Endothelial cell of umbilical vein (primary cell): ENCODE results near the gene ATP8A2. TPM values are rescaled to one million over a fixed set of nuclear protein-coding genes. Genes with fewer than 3 reads are reported as not detected.

ENCODE experiments used
- BruUV-seq: library from RNA; stranded (reverse); fragments of 400-500 nt; replicated peaks from 2 replicates; lab custom pipeline; 2021; lab: Mats Ljungman, UMichigan
- CTCF ChIA-PET: fragments of 300-600, 350-600 bp; sonication (Branson Sonifier 250); formaldehyde crosslinking; loops from one replicate; lab custom pipeline; 2021; ENCODE audit warnings: antibody characterized with exemption, inconsistent platforms; lab: Charles Lee
- POLR2A ChIA-PET: fragments of 300-600, 350-600 bp; sonication (Branson Sonifier 250); formaldehyde crosslinking; loops from one replicate; lab custom pipeline; 2021; ENCODE audit warnings: antibody characterized with exemption, inconsistent platforms; lab: Charles Lee
- DNase-seq: peaks from one replicate; pipeline ENCODE4 v3.0.0-alpha.2; 2011; ENCODE audit warnings: low read depth, low spot score
- FAIRE-seq: peaks from 2 replicates; lab custom pipeline; 2011; peaks lifted over from hg19 to GRCh38; lab: Jason Lieb, UNC
- H2AFZ ChIP-seq: 2 replicates; pipeline ENCODE4 v1.6.0; 2012; ENCODE audit warnings: low read depth, low read length, control low read depth, inconsistent platforms
- H3K27ac ChIP-seq: 2 replicates; pipeline ENCODE4 v1.5.1; 2011; ENCODE audit warnings: low read depth, mild to moderate bottlenecking, control low read depth, low read length, moderate library complexity; ENCODE audit not compliant: insufficient read depth
- H3K27me3 ChIP-seq, 2 experiments: 2 replicates each; pipeline versions ENCODE4 v1.6.0 to v1.6.1; 2011; ENCODE audit warnings: low read length in 2 of 2, mixed read lengths in 1 of 2; ENCODE audit not compliant: control insufficient read depth in 2 of 2, insufficient read depth in 2 of 2
- H3K36me3 ChIP-seq, 2 experiments: 2 replicates in 1 of 2; 3 replicates in 1 of 2; pipeline ENCODE4 v1.5.1; 2011; ENCODE audit warnings: low read length in 2 of 2, mild to moderate bottlenecking in 1 of 2, moderate library complexity in 1 of 2; ENCODE audit not compliant: control insufficient read depth in 2 of 2, insufficient read depth in 2 of 2; ENCODE audit errors: extremely low read depth in 1 of 2
- H3K4me1 ChIP-seq: 3 replicates; pipeline ENCODE4 v1.5.1; 2011; ENCODE audit warnings: mild to moderate bottlenecking, low read length; ENCODE audit not compliant: control insufficient read depth, insufficient read depth; ENCODE audit errors: extremely low read depth
- H3K4me2 ChIP-seq: 2 replicates; pipeline ENCODE4 v1.6.1; 2011; ENCODE audit warnings: low read length, control low read depth, mixed read lengths; ENCODE audit not compliant: insufficient read depth
- H3K4me3 ChIP-seq, 3 experiments: fragments of 200-600 bp in 1 of 3; sonication (generic), shearing (Covaris generic) in 1 of 3; replicated peaks in 1 of 3; 2 replicates each; pipeline ENCODE4 v1.5.1; 2011 to 2016; ENCODE audit warnings: control low read depth in 3 of 3, low read length in 3 of 3, mild to moderate bottlenecking in 2 of 3, inconsistent platforms in 1 of 3, low read depth in 1 of 3, moderate library complexity in 1 of 3; ENCODE audit not compliant: insufficient read depth in 1 of 3
- H3K79me2 ChIP-seq: 2 replicates; pipeline ENCODE4 v1.6.0; 2012; ENCODE audit warnings: low read length, inconsistent platforms; ENCODE audit not compliant: control insufficient read depth, insufficient read depth
- H3K9ac ChIP-seq: replicated peaks from 2 replicates; pipeline ENCODE3; 2011; ENCODE audit warnings: low read length, control low read depth; ENCODE audit not compliant: insufficient read depth; ENCODE audit errors: extremely low read depth
- H3K9me1 ChIP-seq: replicated peaks from 3 replicates; pipeline ENCODE4 v1.6.0; 2011; ENCODE audit warnings: mild to moderate bottlenecking, low read length; ENCODE audit not compliant: control insufficient read depth, insufficient read depth; ENCODE audit errors: extremely low read depth
- H3K9me3 ChIP-seq: replicated peaks from 2 replicates; pipeline ENCODE4 v1.5.1; 2012; ENCODE audit warnings: low read length, inconsistent platforms; ENCODE audit not compliant: control insufficient read depth, insufficient read depth
- H4K20me1 ChIP-seq: replicated peaks from 2 replicates; pipeline ENCODE3; 2011; ENCODE audit warnings: mild to moderate bottlenecking, low read length; ENCODE audit not compliant: control insufficient read depth, insufficient read depth; ENCODE audit errors: extremely low read depth
- CTCF ChIP-seq, 2 donors: IDR thresholded peaks; 1 replicate in 1 of 2; 2 replicates in 1 of 2; pipeline ENCODE4 v1.5.1; 2011; ENCODE audit warnings: low read length in 2 of 2, mild to moderate bottlenecking in 2 of 2, moderate library complexity in 2 of 2, control low read depth in 1 of 2, inconsistent platforms in 1 of 2, low read depth in 1 of 2; ENCODE audit not compliant: insufficient read depth in 1 of 2; ENCODE audit errors: extremely low read depth in 1 of 2
- FOS ChIP-seq: IDR thresholded peaks from 2 replicates; pipeline ENCODE4 v1.6.1; 2011; ENCODE audit warnings: mild to moderate bottlenecking, low read length, moderate library complexity, borderline replicate concordance; ENCODE audit not compliant: insufficient read depth
- GATA2 ChIP-seq: IDR thresholded peaks from 2 replicates; pipeline ENCODE4 v1.7.0; 2011; ENCODE audit warnings: low read depth, mild to moderate bottlenecking, moderate library complexity, mixed read lengths, low read length; ENCODE audit not compliant: insufficient read length, insufficient read depth
- JUN ChIP-seq: IDR thresholded peaks from 2 replicates; pipeline ENCODE4 v1.6.1; 2011; ENCODE audit warnings: borderline replicate concordance, low read depth; ENCODE audit not compliant: insufficient read length, insufficient read depth
- MYC ChIP-seq: IDR thresholded peaks from one replicate; pipeline ENCODE4 v1.6.1; 2011; ENCODE audit warnings: mild to moderate bottlenecking, low read depth, low read length
- POLR2A ChIP-seq: IDR thresholded peaks from 2 replicates; pipeline ENCODE4 v1.6.1; 2012; ENCODE audit warnings: low read depth, mild to moderate bottlenecking, control low read depth, low read length
- POLR2AphosphoS5 ChIP-seq: IDR thresholded peaks from 2 replicates; pipeline ENCODE4 v1.6.1; 2012; ENCODE audit warnings: low read depth, mild to moderate bottlenecking, control low read depth, low read length, moderate library complexity; ENCODE audit not compliant: insufficient read depth
- dilution Hi-C: fragments of 300-500 bp; cut with MboI; formaldehyde crosslinking; loops from one replicate; pipeline ENCODE4 v1.15.0; 2019; ENCODE audit warnings: low sequenced_read_pairs; ENCODE audit not compliant: extremely low pct_ligation_motif_present
- intact Hi-C: fragments of 100-400 bp; cut with micrococcal nuclease; formaldehyde crosslinking; loops from one replicate; pipeline ENCODE4 v1.10.0; 2022
- polyA plus RNA-seq, 4 experiments: library from polyadenylated mRNA; depleted of rRNA in 3 of 4; stranded (reverse) in 3 of 4; unstranded in 1 of 4; fragments of >200 nt; gene quantifications; 2 replicates each; pipeline versions ENCODE4 v1.2.1 to v1.2.3, GENCODE V29; 2011 to 2012; ENCODE audit warnings: missing spikeins in 1 of 4
- total RNA-seq: library from RNA; stranded (reverse); gene quantifications from 2 replicates; pipeline ENCODE4 v1.2.3, GENCODE V29; 2021
- TF ChIP-seq, protein P1 (sequence below): IDR thresholded peaks from 2 replicates; pipeline ENCODE4 v1.6.1; 2011; ENCODE audit not compliant: insufficient read depth, insufficient read length

ATP8A2 gene
- total and polyA plus RNA-seq, 2 donors (not counting 3 experiments of a cell fraction or from before 2014, with no cell fraction given), result 0.11 to 0.49 TPM

GRCh38 chr13:25731536-25731935, 359.8 kb downstream of the ATP8A2 start:
- no peak overlapping the region for H3K9ac ChIP-seq
- intact Hi-C loops (no loop called here), dilution Hi-C loops (no loop called here)
- no peaks in the 10 kb centered on the region for H4K20me1 ChIP-seq
- DNase-seq, result no peak
- no peak overlapping the region for H3K4me2 ChIP-seq
- no peaks in the 10 kb centered on the region for H3K9me3 ChIP-seq
- no peak for FAIRE-seq
- no peaks in the 10 kb centered on the region for H3K36me3 ChIP-seq
- BruUV-seq, result no TSS peak
- no peak overlapping the region for H2AFZ ChIP-seq
- no peak overlapping the region for H3K4me3 ChIP-seq
- H3K27me3 ChIP-seq, result no peaks in the 10 kb centered on the region
- no peaks in the 10 kb centered on the region for H3K9me1 ChIP-seq
- TF ChIP-seq POLR2A (no peak), MYC (no peak), JUN (no peak)
- H3K79me2 ChIP-seq, result no peaks in the 10 kb centered on the region
- H3K27ac ChIP-seq, result no peak overlapping the region
- no peaks in the 10 kb centered on the region for H3K4me1 ChIP-seq
- CTCF ChIA-PET, result interaction anchor here (1.4 kb wide), 1 partner anchor 15 kb away, joined by 3 read pairs; no protein-coding TSS in a partner anchor
- POLR2A ChIA-PET, result no interaction called here

- no peaks in the 10 kb centered on the region for H3K36me3 ChIP-seq
- ChIA-PET CTCF (interaction anchor here (1.4 kb wide), 1 partner anchor 14 kb away, joined by 3 read pairs; no protein-coding TSS in a partner anchor), POLR2A (no interaction called here)
- no peaks in the 10 kb centered on the region for H3K4me1 ChIP-seq
- H3K27ac ChIP-seq, result no peak overlapping the region
- H3K4me3 ChIP-seq, result no peak overlapping the region
- H3K9ac ChIP-seq, result no peak overlapping the region
- intact Hi-C loops, result no loop called here
- no peaks in the 10 kb centered on the region for H4K20me1 ChIP-seq
- FAIRE-seq (no peak), DNase-seq (no peak)
- H2AFZ ChIP-seq, result no peak overlapping the region
- no peak for TF ChIP-seq CTCF (IDR thresholded peaks at IDR 0.05; ENCODE audit: extremely low read depth in 1 of 2, insufficient read depth in 1 of 2, low read depth in 1 of 2, low read length in 2 of 2)
- TF ChIP-seq FOS, result no peak
- no peak for TF ChIP-seq JUN
- TF ChIP-seq, protein P1, sequence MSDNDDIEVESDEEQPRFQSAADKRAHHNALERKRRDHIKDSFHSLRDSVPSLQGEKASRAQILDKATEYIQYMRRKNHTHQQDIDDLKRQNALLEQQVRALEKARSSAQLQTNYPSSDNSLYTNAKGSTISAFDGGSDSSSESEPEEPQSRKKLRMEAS, result no peak
- TF ChIP-seq POLR2AphosphoS5, result no peak
- no peak for TF ChIP-seq GATA2
- no peak for TF ChIP-seq MYC
- BruUV-seq, result no TSS peak
- H3K9me1 ChIP-seq, result no peaks in the 10 kb centered on the region
- H3K27me3 ChIP-seq, result no peaks in the 10 kb centered on the region
- H3K79me2 ChIP-seq, result no peaks in the 10 kb centered on the region
- H3K9me3 ChIP-seq, result no peaks in the 10 kb centered on the region
- dilution Hi-C loops, result no loop called here
- H3K4me2 ChIP-seq, result no peak overlapping the region
Measured at GRCh38 chr13:25732111-25732865, 360.5 kb downstream of the ATP8A2 start.
